HG02763 (cell line): ENCODE results near the gene AFAP1L2.

Source experiments
- ATAC-seq: cut with Tn5 transposase; IDR thresholded peaks from one replicate; pipeline ENCODE4 v1.9.1; 2021; ENCODE audit warnings: mild to moderate bottlenecking, moderate library complexity; ENCODE audit not compliant: unreplicated experiment

The AFAP1L2 gene

GRCh38 chr10:114276066-114276465 is 128.2 kb downstream of the AFAP1L2 start:
- ATAC-seq: no peak

- ATAC-seq: no peak
Observed at GRCh38 chr10:114274616-114275453, 129.5 kb downstream of the AFAP1L2 start.

GRCh38 chr10:114273910-114274309 is 130.4 kb downstream of the AFAP1L2 start:
- ATAC-seq: no peak

DNA sequence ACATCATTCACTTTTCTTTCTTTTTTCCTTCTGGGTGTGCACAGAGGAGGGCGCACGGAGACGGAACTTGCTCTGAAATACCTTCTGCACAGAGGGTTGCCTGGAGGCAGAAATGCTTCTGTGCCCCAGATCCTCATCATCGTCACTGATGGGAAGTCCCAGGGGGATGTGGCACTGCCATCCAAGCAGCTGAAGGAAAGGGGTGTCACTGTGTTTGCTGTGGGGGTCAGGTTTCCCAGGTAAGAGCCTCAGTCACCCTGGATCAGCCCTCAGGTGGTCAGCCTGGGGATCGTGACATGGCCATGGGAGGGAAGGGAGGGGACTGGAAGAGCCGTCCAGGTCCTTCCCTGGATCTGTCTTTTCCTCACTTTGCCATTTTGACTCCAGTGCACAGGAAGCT is 131.6 kb downstream of the AFAP1L2 start:
- no peak for ATAC-seq

- ATAC-seq: no peak
Observed at GRCh38 chr10:114271779-114272167, 132.5 kb downstream of the AFAP1L2 start.

GRCh38 chr10:114271075-114271778 is 133.1 kb downstream of the AFAP1L2 start:
- ATAC-seq: no peak

DNA sequence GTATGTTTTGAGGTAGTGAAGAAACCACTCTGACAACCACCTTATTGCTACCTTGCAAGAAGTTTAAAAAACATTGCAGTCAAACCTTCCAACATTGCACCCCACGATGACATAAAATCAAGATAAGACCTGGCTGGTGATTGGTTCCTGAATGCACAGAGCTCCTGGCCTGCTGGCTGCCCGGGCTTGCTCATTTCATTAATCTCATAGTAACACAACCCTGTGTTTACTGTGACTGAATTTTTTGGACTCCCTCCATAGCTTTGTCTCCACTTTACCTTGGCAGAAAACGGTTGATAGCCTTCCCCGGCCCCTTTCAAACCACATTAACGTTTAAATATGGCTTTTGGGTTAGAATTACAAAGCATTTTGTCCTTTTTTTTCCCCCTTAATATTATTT is 137.8 kb downstream of the AFAP1L2 start:
- ATAC-seq: no peak

GRCh38 chr10:114265392-114266053 is 138.8 kb downstream of the AFAP1L2 start:
- no peak for ATAC-seq

DNA sequence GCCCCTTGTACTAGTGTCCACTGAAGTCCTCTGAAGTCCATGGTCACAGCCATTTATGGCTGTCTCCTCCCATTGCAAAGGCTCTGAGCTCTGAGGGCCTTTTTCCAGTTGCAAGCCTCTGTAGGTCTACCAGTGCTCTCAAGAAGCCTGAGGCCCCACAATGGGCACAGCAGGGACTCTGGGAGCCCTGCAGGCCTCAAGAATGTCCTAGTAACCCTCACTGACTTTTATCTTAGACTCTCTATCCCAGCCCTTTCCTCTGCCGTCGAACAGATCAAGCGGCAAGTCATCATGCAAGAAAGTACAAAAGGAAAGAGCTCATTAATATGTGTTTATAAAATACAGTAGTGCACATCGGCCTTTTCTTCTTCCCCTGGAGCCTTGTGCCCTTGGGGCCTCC is 141.8 kb downstream of the AFAP1L2 start:
- no peak for ATAC-seq

DNA sequence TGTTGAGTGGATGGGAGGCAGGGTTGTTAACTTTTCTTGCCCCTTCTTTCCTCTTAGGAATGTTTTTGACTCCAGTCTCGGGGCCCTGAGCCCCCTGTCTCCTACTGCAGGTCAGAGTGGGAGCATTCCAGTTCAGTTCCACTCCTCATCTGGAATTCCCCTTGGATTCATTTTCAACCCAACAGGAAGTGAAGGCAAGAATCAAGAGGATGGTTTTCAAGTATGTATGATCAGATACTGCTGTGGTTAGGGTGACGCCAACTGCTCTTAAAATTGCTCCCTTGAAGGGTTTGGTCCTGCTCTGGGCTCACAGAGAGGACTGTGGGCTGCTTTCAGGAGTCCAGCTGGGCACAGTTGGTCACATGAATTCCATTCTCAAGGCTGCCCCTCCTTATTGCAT is 143.2 kb downstream of the AFAP1L2 start:
- no peak for ATAC-seq

- no peak for ATAC-seq
Observed at GRCh38 chr10:114260366-114260765, 143.9 kb downstream of the AFAP1L2 start.

GRCh38 chr10:114259824-114260223 is 144.5 kb downstream of the AFAP1L2 start:
- no peak for ATAC-seq

- no peak for ATAC-seq
Observed at GRCh38 chr10:114258274-114258840, 145.9 kb downstream of the AFAP1L2 start.

- ATAC-seq: no peak
Observed at GRCh38 chr10:114257498-114257897, 146.8 kb downstream of the AFAP1L2 start.

GRCh38 chr10:114256822-114257221 is 147.5 kb downstream of the AFAP1L2 start:
- ATAC-seq: no peak

- no peak for ATAC-seq
Observed at GRCh38 chr10:114256008-114256765, 148.1 kb downstream of the AFAP1L2 start.

DNA sequence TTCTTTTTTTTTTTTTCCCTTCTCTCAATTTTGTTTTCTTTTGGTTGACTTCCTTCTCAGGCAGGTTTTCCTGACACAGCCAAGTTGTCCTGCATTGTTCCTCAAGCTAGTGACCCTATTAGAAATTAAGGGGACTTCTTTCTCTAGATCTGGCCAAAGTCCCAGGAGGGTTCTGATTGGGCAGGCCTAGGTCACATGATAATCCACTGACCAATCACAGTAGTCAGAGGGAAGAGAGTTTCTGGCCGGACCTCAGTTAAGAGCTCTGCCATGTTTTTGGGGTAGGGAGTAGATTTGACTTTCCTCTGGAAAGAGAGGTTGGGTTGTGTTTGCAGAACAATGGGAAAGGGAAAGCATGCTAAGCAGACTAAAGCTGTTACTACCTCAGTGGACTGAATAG is 149.1 kb downstream of the AFAP1L2 start:
- ATAC-seq: no peak

DNA sequence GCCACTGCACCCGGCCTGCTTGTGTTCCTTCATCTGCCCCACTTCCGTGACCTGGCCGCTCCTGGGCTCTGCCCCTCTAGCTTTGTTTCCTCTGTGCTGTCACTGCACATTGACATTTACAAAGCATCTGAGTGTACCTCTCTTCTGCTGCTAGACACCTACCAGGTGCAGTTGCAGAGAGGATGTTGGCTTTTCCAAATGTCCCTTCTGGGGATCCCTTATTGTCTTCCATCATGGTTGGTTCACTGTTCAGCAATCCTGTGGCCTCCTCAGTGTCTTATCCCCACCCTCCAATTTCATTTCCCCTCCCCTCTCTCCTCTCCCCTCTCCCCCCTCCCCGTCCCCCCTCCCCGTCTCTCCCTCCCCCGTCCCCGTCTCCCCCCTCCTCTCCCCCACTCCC is 151.4 kb downstream of the AFAP1L2 start:
- ATAC-seq: no peak

DNA sequence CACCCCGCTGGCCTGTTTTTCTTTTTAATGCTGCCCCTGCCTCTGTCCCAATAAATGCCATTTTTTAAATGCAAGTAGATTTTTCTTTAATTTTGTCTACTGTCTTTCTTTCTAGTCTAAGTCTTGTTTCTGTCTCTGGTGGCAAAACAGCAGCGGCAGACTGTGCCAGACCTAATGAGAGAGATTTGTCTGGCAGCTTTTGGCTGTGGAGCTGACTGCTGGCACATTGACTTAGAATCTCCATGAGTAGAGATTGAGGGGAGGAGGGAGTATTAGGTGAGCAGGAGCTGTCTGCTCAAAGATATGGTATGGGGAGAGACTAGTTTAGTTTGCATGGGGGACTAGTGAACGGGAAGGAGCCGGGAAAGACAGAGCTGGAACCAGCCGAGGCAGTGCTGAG is 152.2 kb downstream of the AFAP1L2 start:
- no peak for ATAC-seq

DNA sequence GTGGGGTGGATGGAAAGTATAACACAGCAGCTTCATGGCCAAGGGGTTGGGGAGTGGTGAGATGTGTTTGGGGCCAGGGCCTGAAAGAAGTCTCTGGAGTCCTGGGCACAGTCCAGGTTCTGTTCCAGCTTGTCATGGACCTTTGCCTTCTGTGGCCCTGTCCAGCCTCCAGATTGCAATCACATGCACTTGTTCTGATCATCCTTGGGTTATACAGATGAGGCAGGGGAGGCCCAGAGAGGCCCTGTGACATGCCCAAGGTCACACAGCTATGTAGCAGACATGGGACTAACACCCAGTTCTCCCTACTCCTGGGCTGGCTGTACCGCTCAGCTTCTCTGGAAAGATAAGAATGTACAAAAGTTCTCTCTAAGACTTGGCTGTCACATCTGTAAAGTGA is 153.6 kb downstream of the AFAP1L2 start:
- ATAC-seq: no peak

GRCh38 chr10:114250236-114250635 is 154.1 kb downstream of the AFAP1L2 start:
- ATAC-seq: no peak
